ENCODE data around the gene OSBPL10.

DNA sequence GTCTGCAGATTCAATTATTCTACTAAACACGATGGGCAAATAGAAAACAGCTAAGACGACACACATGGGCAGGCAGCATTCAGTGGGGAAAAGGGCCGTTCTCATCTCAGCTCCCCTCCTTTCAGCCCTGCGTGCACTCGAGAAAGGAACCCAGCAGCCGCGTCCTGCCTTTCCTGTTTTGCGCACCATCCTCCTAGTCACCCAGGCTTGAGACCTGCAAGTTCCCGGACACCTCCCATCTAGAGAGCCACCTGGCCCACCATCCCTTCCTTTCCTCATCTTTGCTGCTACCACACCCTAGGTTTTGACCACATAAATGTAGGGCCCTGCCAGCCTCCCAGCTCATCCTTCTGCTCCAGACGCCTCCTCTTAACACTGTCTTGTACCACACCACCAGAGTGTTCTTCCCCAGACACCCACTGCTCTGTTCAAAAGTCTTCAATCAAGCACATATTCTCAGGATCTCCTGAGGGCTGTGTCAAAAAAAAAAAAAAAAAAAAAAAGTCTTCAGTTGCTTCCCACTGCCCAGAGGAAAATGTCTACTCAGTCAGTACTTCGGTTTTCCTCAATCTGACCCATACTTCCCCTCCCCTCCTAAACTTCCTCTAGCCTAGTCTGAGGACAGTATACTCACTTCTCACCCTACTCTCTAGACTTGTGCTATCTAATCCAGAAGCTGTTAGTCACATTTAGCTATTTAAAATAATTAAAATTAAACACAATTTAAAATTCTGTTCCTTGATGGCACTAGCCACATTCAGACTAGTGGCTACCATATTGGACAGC, 266.4 kb downstream of the OSBPL10 start:
- TF ChIP-seq CTCF (IDR thresholded peaks at IDR 0.05) = no peak
- TF ChIP-seq EZH2 (IDR thresholded peaks at IDR 0.05; ENCODE audit: borderline replicate concordance, insufficient read depth, low read depth, low read length, poor library complexity, severe bottlenecking) = no peak

Measured in B cell (primary cell).